ENCODE measurements around the gene SLC25A23. TPM values are rescaled to one million over a fixed set of nuclear protein-coding genes. Genes with fewer than 3 reads are reported as not detected.

The SLC25A23 gene
- total RNA-seq, 1 experiment from 2014 or later: 89.5 TPM

GRCh38 chr19:6472713-6473112 lies 13.1 kb upstream of the SLC25A23 start (continued):
- no peak for TF ChIP-seq ZNF274 (IDR thresholded peaks at IDR 0.05; ENCODE audit: low read depth, low read length)
- no peak for TF ChIP-seq ZBTB33 (IDR thresholded peaks at IDR 0.05; ENCODE audit: extremely low read depth, insufficient replicate concordance, low read length)
- TF ChIP-seq SP1 (IDR thresholded peaks at IDR 0.05; ENCODE audit: low read depth): no peak
- no peak for TF ChIP-seq EGR1 (IDR thresholded peaks at IDR 0.05; ENCODE audit: low read depth)
- TF ChIP-seq CEBPB (IDR thresholded peaks at IDR 0.05; ENCODE audit: low read depth): no peak

- POLR2A ChIA-PET: no interaction called here
- Histone ChIP-seq H4K20me1 (ENCODE audit: insufficient read depth) (no peaks in the 10 kb centered on the region), H3K4me1 (ENCODE audit: control insufficient read depth in 1 of 2, insufficient read depth in 2 of 2, low read length in 2 of 2) (peaks cover 8 to 22% of the 10 kb centered on the region in 2 experiments), H3K79me2 (ENCODE audit: insufficient read depth, low read length) (no peaks in the 10 kb centered on the region), H3K36me3 (ENCODE audit: control insufficient read depth in 1 of 2, insufficient read depth in 2 of 2, low read length in 2 of 2) (peaks cover 0 to 10% of the 10 kb centered on the region in 2 experiments; a peak in 2 of 4 replicates), H3K4me3 (replicated peaks in 1 of 2; ENCODE audit: low read depth in 1 of 2, low read length in 2 of 2) (no peak overlapping the region), H3K9me2 (ENCODE audit: insufficient read depth) (no peaks in the 10 kb centered on the region), H3K27me3 (ENCODE audit: insufficient read depth, low read length) (no peaks in the 10 kb centered on the region), H3K9ac (ENCODE audit: low read length) (no peak overlapping the region), H2AFZ (ENCODE audit: low read depth, low read length, poor library complexity, severe bottlenecking) (no peak overlapping the region), H3K27ac (ENCODE audit: low read depth, low read length) (no peak overlapping the region), H3K9me3 (ENCODE audit: control insufficient read depth in 1 of 2, insufficient read depth in 1 of 2, low read depth in 1 of 2, low read length in 2 of 2) (no peaks in the 10 kb centered on the region), H3K4me2 (ENCODE audit: low read length) (no peak overlapping the region)
- intact Hi-C loops (cut with micrococcal nuclease): no loop called here
- no TSS peak for BruUV-seq (replicated peaks)
- DNase-seq (ENCODE audit: low read depth, low spot score) (no peak), ATAC-seq (no peak)
- TF ChIP-seq RAD21 (IDR thresholded peaks at IDR 0.05; ENCODE audit: low read depth): no peak
- TF ChIP-seq TCF7L2 (IDR thresholded peaks at IDR 0.05; ENCODE audit: borderline replicate concordance, extremely low read depth, insufficient read depth, insufficient read length): no peak
- TF ChIP-seq REST (IDR thresholded peaks at IDR 0.05; ENCODE audit: low read depth): no peak
- RAD21 ChIA-PET (ENCODE audit: low non-redundant PET in 1 of 2, low total read pairs in 2 of 2, uncharacterized antibody in 2 of 2, unreplicated experiment in 2 of 2): no interaction called here
- CTCF ChIA-PET: no interaction called here
Measured at GRCh38 chr19:6471076-6471475, 11.5 kb upstream of the SLC25A23 start.

Measured in HCT116 (cell line).